HepG2 (cell line): ENCODE measurements around the gene GCC1. TPM values are rescaled to one million over a fixed set of nuclear protein-coding genes. Genes with fewer than 3 reads are reported as not detected.

Experiments
- CEBPZ ChIP-seq: IDR thresholded peaks from 2 replicates; pipeline ENCODE4 v1.6.1; 2012; ENCODE audit warnings: low read length, improper control_type of control experiment
- CENPBD1 ChIP-seq: sonication (generic); formaldehyde crosslinking; IDR thresholded peaks from 2 replicates; pipeline ENCODE4 v1.8.0; 2022; ENCODE audit warnings: missing genetic modification reagents, low read depth, mild to moderate bottlenecking, borderline replicate concordance
- DMTF1 ChIP-seq: sonication (generic); formaldehyde crosslinking; IDR thresholded peaks from 2 replicates; pipeline ENCODE4 v1.4.0; 2020; ENCODE audit warnings: mild to moderate bottlenecking, missing genetic modification reagents
- E2F2 ChIP-seq: sonication (generic); formaldehyde crosslinking; IDR thresholded peaks from 2 replicates; pipeline ENCODE4 v1.4.0; 2020; ENCODE audit warnings: missing genetic modification reagents, borderline replicate concordance
- GATA4 ChIP-seq: sonication (generic); IDR thresholded peaks from 2 replicates; pipeline ENCODE4 v1.6.1; 2016; ENCODE audit warnings: antibody characterized with exemption, low read depth, borderline replicate concordance
- JARID2 ChIP-seq: sonication (generic); formaldehyde crosslinking; IDR thresholded peaks from 2 replicates; pipeline ENCODE4 v1.8.1; 2023; ENCODE audit warnings: missing genetic modification reagents, inconsistent platforms; ENCODE audit not compliant: insufficient replicate concordance
- ONECUT2 ChIP-seq: sonication (generic); formaldehyde crosslinking; IDR thresholded peaks from 2 replicates; pipeline ENCODE4 v1.4.0; 2020; ENCODE audit warnings: missing genetic modification reagents
- RBM39 ChIP-seq: fragments of 200-400 bp; formaldehyde crosslinking; IDR thresholded peaks from one replicate; pipeline ENCODE4 v1.6.1; 2018; ENCODE audit warnings: antibody characterized with exemption, mild to moderate bottlenecking, low read depth, low read length; ENCODE audit not compliant: poor library complexity, severe bottlenecking
- RCOR2 ChIP-seq: IDR thresholded peaks from 2 replicates; pipeline ENCODE4 v1.6.1; 2016; ENCODE audit warnings: missing biosample characterization, missing genetic modification reagents
- RORA ChIP-seq: sonication (generic); formaldehyde crosslinking; IDR thresholded peaks from 2 replicates; pipeline ENCODE4 v1.5.0; 2020; ENCODE audit warnings: mild to moderate bottlenecking, missing genetic modification reagents, moderate library complexity
- ZIK1 ChIP-seq: sonication (generic); formaldehyde crosslinking; IDR thresholded peaks from 2 replicates; pipeline ENCODE4 v1.5.0; 2020; ENCODE audit warnings: mild to moderate bottlenecking, low read depth, missing genetic modification reagents, borderline replicate concordance
- ZNF354B ChIP-seq: sonication (generic); formaldehyde crosslinking; IDR thresholded peaks from 2 replicates; pipeline ENCODE4 v1.8.0; 2022; ENCODE audit warnings: mild to moderate bottlenecking, missing genetic modification reagents
- ZNF441 ChIP-seq: sonication (generic); formaldehyde crosslinking; IDR thresholded peaks from 2 replicates; pipeline ENCODE4 v1.7.0; 2021; ENCODE audit warnings: missing genetic modification reagents, borderline replicate concordance
- ZNF710 ChIP-seq: sonication (generic); formaldehyde crosslinking; IDR thresholded peaks from 2 replicates; pipeline ENCODE4 v1.5.0; 2020; ENCODE audit warnings: mild to moderate bottlenecking, missing genetic modification reagents, borderline replicate concordance
- ZNF747 ChIP-seq: sonication (generic); formaldehyde crosslinking; IDR thresholded peaks from 2 replicates; pipeline ENCODE4 v1.8.1; 2023; ENCODE audit warnings: missing genetic modification reagents, mild to moderate bottlenecking, borderline replicate concordance
- ZNF782 ChIP-seq: sonication (generic); formaldehyde crosslinking; IDR thresholded peaks from 2 replicates; pipeline ENCODE4 v1.4.0; 2020; ENCODE audit warnings: missing genetic modification reagents, mild to moderate bottlenecking, borderline replicate concordance
- ZNF792 ChIP-seq: IDR thresholded peaks from 2 replicates; pipeline ENCODE4 v1.6.1; 2016
- ZNF883 ChIP-seq: sonication (generic); formaldehyde crosslinking; IDR thresholded peaks from 2 replicates; pipeline ENCODE4 v1.5.1; 2020; ENCODE audit warnings: mild to moderate bottlenecking, missing genetic modification reagents; ENCODE audit errors: not compliant biosample characterization
- polyA plus RNA-seq, 8 experiments: library from polyadenylated mRNA; depleted of rRNA in 3 of 8; stranded (reverse) in 7 of 8; unstranded in 1 of 8; fragments of >200 nt; fragmentation: Illumina TruSeq in 4 of 8; extraction: Trizol in 4 of 8; gene quantifications; 2 replicates each; pipeline versions ENCODE4 v1.2.1 to v1.2.3, GENCODE V29; 2011 to 2016; ENCODE audit warnings: low read depth in 4 of 8, missing spikeins in 1 of 8, mixed read lengths in 1 of 8; ENCODE audit not compliant: insufficient read depth in 1 of 8
- total RNA-seq, 5 experiments: library from RNA; depleted of rRNA; stranded (reverse); fragments of >200 nt; fragmentation: Illumina TruSeq; extraction: Trizol; gene quantifications; 2 replicates each; pipeline ENCODE4 v1.2.3, GENCODE V29; 2016; ENCODE audit warnings: low read depth in 1 of 5

GCC1 gene
- total and polyA plus RNA-seq, 2 of the 13 experiments (the other 11 are each of a cell fraction or from before 2014, with no cell fraction given) = 2.5 to 15.3 TPM

- TF ChIP-seq CEBPZ (no peak), ZNF354B (CRISPR knock-in tag) (no peak), ZNF792 (CRISPR knock-in tag) (peak; percentile 74), ZNF883 (CRISPR knock-in tag) (peak; percentile 74), ZNF441 (CRISPR knock-in tag) (0 out of 2 replicates have a peak, but pooled peaks have one; percentile 25), RBM39 (peak; percentile 79), ZIK1 (CRISPR knock-in tag) (no peak; the same call in 1 of the 2 replicates), ZNF747 (CRISPR knock-in tag) (0 out of 2 replicates have a peak, but pooled peaks have one; percentile 83), RCOR2 (CRISPR knock-in tag) (no peak), RORA (CRISPR knock-in tag) (no peak), ONECUT2 (CRISPR knock-in tag) (0 out of 2 replicates have a peak, but pooled peaks have one; percentile 8), DMTF1 (CRISPR knock-in tag) (no peak), ZNF710 (CRISPR knock-in tag) (peak; percentile 54; the same call in 1 of the 2 replicates), CENPBD1 (CRISPR knock-in tag) (no peak), ZNF782 (CRISPR knock-in tag) (peak; percentile 79; the same call in 1 of the 2 replicates), E2F2 (CRISPR knock-in tag) (no peak), GATA4 (no peak), JARID2 (CRISPR knock-in tag) (no peak)
Measured at GRCh38 chr7:127585044-127585953, at the start of gene GCC1 (continued).
